T-helper 1 cell treated with Interleukin-12 subunit alpha and Interleukin-12 subunit beta and Interleukin-4 antibody, amounts not matched to agents 30 μg/mL and 1 μg/mL, for 36 hours (primary cell): ENCODE results near the gene CRABP1.
A peak's percentile ranks its signal among the peaks of the same experiment; 100 is the strongest.

Experiments used
- H3K27ac Mint-ChIP-seq: one replicate; pipeline ENCODE4 v1.8.0; 2021; ENCODE audit warnings: mild to moderate bottlenecking, mixed read lengths
- H3K27me3 Mint-ChIP-seq: one replicate; pipeline ENCODE4 v1.8.0; 2021; ENCODE audit warnings: low read depth, mixed read lengths
- H3K36me3 Mint-ChIP-seq: one replicate; pipeline ENCODE4 v1.8.0; 2021; ENCODE audit warnings: low read depth, mixed read lengths
- H3K4me1 Mint-ChIP-seq: one replicate; pipeline ENCODE4 v1.8.0; 2021; ENCODE audit warnings: low read depth, mixed read lengths
- H3K4me3 Mint-ChIP-seq: one replicate; pipeline ENCODE4 v1.8.0; 2021; ENCODE audit warnings: mild to moderate bottlenecking, moderate library complexity, mixed read lengths
- H3K9me3 Mint-ChIP-seq: one replicate; pipeline ENCODE4 v1.8.0; 2021; ENCODE audit warnings: mixed read lengths

The CRABP1 gene

DNA sequence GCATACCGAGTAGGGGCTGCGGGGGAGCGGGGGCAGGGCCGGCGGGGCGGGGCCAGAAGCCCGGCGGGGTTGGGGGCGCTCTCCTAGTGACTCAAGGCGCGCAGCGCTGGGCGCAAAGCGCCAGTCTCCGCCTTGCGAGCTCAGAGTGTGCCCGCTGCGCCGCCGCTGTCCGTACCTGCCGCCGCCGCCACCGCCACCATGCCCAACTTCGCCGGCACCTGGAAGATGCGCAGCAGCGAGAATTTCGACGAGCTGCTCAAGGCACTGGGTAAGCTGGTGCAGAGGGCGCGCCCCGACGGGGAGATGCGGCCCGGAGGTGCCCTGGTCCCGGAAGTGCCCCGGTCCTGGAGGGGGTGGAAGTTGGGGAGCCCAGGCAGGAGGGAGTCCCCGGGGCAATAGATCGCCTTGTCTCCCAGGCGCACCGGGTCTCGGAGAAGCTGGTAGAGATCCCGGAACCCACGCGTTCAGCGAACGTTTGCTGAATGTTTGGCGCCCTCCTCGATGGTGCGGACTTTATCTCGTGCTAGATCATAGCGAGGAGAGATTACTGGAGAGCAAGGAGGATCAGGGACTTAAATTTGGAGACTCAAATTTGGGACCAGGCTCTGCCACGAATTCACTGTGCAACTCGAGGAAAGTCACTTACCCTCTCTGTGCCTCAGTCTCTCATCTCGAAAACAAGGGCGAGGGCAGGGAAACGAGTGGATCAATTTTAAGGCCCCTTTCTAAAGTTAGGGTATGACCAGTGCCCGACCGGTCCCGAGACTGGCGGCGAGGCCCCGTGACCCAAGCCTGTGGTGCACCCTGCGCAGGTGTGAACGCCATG lies at the start of gene CRABP1:
TSS of gene CRABP1 (plus strand) at position 123 of the 826 bp plus-strand sequence. CDS start at position 199, 76 bp downstream.
- Mint-ChIP-seq H3K36me3 (no peaks in the 10 kb centered on the region), H3K9me3 (no peaks in the 10 kb centered on the region), H3K27ac (no peak within 1 kb of the TSS), H3K27me3 (peaks cover 68% of the 10 kb centered on the region), H3K4me3 (no peak within 1 kb of the TSS), H3K4me1 (no peaks in the 10 kb centered on the region)

GRCh38 chr15:78291052-78291451 lies 49.1 kb upstream of the CRABP1 start:
- Mint-ChIP-seq H3K27me3 (no peaks in the 10 kb centered on the region), H3K9me3 (no peaks in the 10 kb centered on the region), H3K27ac (no peak overlapping the region), H3K36me3 (peaks cover 16% of the 10 kb centered on the region), H3K4me3 (no peak overlapping the region), H3K4me1 (no peaks in the 10 kb centered on the region)

DNA sequence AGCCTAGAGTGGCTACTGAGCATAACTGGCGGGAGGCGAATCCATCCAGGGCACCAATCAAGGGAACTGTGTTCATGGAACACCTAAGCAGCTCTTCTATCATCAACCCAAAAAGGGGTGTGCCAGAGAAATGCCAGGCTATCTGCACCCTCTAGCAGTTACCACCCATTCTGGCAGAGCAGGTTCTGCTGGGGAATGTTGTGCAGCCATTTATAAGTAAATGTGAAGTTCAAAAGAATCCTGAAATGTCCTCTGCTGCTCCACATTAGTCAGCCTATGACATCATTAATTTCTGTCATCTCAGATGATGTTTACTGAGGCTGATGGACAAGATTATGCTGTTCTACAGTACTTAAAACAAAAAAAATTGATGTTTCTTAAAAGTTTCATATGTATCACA lies 48.5 kb upstream of the CRABP1 start:
- Mint-ChIP-seq H3K27me3 (no peaks in the 10 kb centered on the region), H3K4me1 (no peaks in the 10 kb centered on the region), H3K9me3 (no peaks in the 10 kb centered on the region), H3K4me3 (no peak overlapping the region), H3K36me3 (peaks cover 13% of the 10 kb centered on the region), H3K27ac (no peak overlapping the region)

- H3K27me3 Mint-ChIP-seq, result no peaks in the 10 kb centered on the region
- no peaks in the 10 kb centered on the region for H3K4me1 Mint-ChIP-seq
- no peaks in the 10 kb centered on the region for H3K9me3 Mint-ChIP-seq
- H3K36me3 Mint-ChIP-seq, result peaks cover 13% of the 10 kb centered on the region
- H3K4me3 Mint-ChIP-seq, result no peak overlapping the region
- H3K27ac Mint-ChIP-seq, result no peak overlapping the region
Observed at GRCh38 chr15:78292219-78292618, 47.9 kb upstream of the CRABP1 start.

DNA sequence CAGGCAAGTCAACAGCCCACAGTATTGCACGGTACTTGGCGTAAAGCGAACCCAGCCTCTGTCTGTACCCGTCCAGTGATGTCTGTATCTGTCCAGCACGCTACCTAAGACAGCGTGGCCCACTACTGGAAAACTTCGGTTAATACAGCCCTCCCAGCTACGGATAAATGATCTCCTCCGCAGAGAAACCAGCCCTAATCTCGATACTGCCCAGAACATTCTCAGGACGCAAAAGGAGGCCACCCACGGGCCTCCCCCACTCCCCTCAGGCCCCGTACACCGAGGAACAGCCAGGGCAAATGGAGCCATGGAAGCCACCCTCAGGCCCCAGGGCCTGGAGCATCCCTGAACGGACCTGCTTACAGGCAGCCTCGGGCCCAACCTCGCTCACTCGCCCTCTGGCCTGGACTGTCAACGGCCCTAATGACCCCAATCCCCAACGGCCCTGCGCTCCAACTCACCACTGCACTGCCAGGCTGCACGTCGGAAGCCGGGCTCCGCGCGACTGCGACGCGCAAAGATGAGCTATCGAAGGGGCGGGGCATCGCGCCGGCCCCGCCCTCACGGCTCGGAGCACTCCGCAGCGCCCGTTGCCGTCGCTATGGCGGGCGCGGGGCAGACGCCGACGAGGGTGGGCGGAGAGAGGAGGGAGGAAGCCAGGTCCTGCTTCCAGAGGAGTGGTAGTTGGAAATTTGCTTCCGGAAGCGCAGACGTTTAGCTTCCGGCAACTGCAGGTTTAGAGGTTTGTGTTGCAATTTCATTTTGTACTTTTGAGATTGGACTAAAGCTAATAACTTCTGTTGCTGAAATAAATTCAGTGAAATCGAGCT lies 40.8 kb upstream of the CRABP1 start, which contains the start of gene SKIC8:
TSS of gene SKIC8 (minus strand) at position 509 of the 830 bp plus-strand sequence. CDS start 3,923 bp downstream, outside the sequence.
- Mint-ChIP-seq H3K27ac (peak within 1 kb of the TSS; percentile 95), H3K4me1 (peaks cover 10% of the 10 kb centered on the region)

GRCh38 chr15:78301326-78301725 lies 38.8 kb upstream of the CRABP1 start:
- Mint-ChIP-seq H3K27ac (peak overlapping the region; percentile 11), H3K36me3 (no peaks in the 10 kb centered on the region)

More for the DNA sequence above, 40.8 kb upstream of the CRABP1 start, which contains the start of gene SKIC8:
- peaks cover 3% of the 10 kb centered on the region for H3K36me3 Mint-ChIP-seq
- H3K4me3 Mint-ChIP-seq, result peak within 1 kb of the TSS; percentile 98
- no peaks in the 10 kb centered on the region for H3K27me3 Mint-ChIP-seq
- no peaks in the 10 kb centered on the region for H3K9me3 Mint-ChIP-seq

GRCh38 chr15:78301828-78302227 lies 38.3 kb upstream of the CRABP1 start:
- Mint-ChIP-seq H3K4me3 (no peak overlapping the region), H3K27ac (no peak overlapping the region), H3K4me1 (peaks cover 10% of the 10 kb centered on the region), H3K27me3 (no peaks in the 10 kb centered on the region), H3K36me3 (no peaks in the 10 kb centered on the region), H3K9me3 (no peaks in the 10 kb centered on the region)

More at GRCh38 chr15:78301326-78301725, 38.8 kb upstream of the CRABP1 start:
- H3K4me3 Mint-ChIP-seq, result peak overlapping the region; percentile 21
- H3K9me3 Mint-ChIP-seq, result no peaks in the 10 kb centered on the region
- H3K27me3 Mint-ChIP-seq, result no peaks in the 10 kb centered on the region
- peaks cover 10% of the 10 kb centered on the region for H3K4me1 Mint-ChIP-seq

GRCh38 chr15:78302579-78303312 lies 37.4 kb upstream of the CRABP1 start:
- H3K27me3 Mint-ChIP-seq, result no peaks in the 10 kb centered on the region
- H3K9me3 Mint-ChIP-seq, result no peaks in the 10 kb centered on the region
- peaks cover 10% of the 10 kb centered on the region for H3K4me1 Mint-ChIP-seq
- no peak overlapping the region for H3K4me3 Mint-ChIP-seq
- no peaks in the 10 kb centered on the region for H3K36me3 Mint-ChIP-seq
- no peak overlapping the region for H3K27ac Mint-ChIP-seq

GRCh38 chr15:78304216-78305066 lies 35.7 kb upstream of the CRABP1 start:
- H3K27ac Mint-ChIP-seq, result no peak overlapping the region
- no peaks in the 10 kb centered on the region for H3K27me3 Mint-ChIP-seq
- no peaks in the 10 kb centered on the region for H3K4me1 Mint-ChIP-seq
- H3K9me3 Mint-ChIP-seq, result no peaks in the 10 kb centered on the region
- H3K36me3 Mint-ChIP-seq, result no peaks in the 10 kb centered on the region
- no peak overlapping the region for H3K4me3 Mint-ChIP-seq

DNA sequence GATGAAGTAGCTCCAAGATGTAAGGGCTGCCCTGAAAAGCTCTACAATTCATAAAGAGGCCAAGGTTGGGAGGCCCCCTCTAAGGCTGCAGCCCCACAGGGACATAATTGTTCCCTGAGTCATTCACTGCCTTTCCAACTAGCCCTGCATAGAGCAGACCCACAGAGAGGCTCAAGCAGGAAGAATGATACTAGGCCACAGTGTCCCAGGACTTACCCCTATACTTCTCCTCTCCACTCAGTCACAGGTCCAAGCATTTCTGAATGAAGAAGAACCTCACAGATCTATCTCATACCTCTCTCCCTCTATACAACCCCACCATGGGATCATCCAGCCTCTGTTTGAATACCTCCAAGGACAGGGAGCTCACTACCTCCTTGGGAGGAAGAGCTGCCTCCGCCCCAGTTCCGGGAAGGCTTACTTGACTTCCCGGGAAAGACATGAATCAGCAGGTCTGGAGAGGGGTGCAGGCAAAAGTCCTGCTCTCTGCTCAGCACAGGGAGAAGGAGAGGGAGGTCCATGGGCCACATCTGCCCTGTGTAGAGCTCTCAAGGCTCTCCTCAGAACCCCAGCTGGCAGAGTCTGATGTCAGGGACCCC lies 33.9 kb upstream of the CRABP1 start:
- H3K9me3 Mint-ChIP-seq, result no peaks in the 10 kb centered on the region
- H3K4me3 Mint-ChIP-seq, result no peak overlapping the region
- no peaks in the 10 kb centered on the region for H3K4me1 Mint-ChIP-seq
- no peak overlapping the region for H3K27ac Mint-ChIP-seq
- H3K36me3 Mint-ChIP-seq, result no peaks in the 10 kb centered on the region
- no peaks in the 10 kb centered on the region for H3K27me3 Mint-ChIP-seq

DNA sequence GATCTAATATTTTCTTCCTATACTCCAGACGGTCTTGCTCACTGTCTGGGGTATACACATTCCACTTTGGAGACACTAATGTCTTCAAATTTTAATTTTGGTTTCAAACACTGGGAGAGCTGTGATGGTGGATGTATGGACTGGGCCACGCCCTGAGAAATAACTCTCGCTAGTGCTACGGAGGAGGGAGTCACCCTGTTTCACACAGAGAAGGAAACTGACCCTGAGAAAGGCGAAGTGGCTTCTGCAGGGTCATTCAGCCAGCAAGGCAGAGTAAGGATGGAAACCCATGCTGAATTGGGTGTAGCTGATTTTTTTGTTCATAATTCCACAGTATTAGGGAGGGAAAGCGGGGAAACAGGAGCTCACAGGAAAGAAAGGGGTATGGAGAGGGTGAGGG lies 32.2 kb upstream of the CRABP1 start:
- Mint-ChIP-seq H3K9me3 (no peaks in the 10 kb centered on the region), H3K27ac (no peak overlapping the region), H3K4me3 (no peak overlapping the region), H3K36me3 (no peaks in the 10 kb centered on the region), H3K4me1 (no peaks in the 10 kb centered on the region), H3K27me3 (no peaks in the 10 kb centered on the region)

DNA sequence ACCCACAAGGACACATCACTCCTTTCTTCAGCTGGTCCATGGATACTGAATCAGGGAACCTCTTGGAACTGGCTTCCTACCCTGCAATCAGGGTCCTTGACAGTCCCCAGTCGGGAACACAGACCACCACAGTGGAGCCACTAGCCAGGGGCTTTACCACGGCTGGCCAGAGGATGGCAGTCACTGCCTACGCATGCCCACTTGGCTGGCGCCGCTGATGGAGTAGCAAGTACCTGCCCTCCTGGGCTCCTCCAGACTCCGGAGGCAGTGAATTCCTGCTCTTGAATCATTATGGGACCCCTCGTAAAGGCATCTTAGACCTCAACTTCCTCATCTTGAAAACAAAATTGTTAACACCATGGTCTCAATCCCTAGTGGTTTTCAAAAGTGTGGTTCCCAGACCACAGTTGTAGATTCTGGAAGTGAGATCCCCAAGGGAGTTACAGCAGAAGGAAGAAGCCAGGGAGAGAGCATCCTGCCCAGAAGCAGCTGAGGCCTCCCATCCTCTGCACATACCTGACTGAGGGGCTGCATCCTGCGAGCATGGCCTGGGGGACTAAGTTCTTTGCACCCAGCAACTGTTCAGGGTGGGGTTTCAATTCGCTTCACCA lies 31.6 kb upstream of the CRABP1 start:
- no peak overlapping the region for H3K27ac Mint-ChIP-seq
- no peaks in the 10 kb centered on the region for H3K9me3 Mint-ChIP-seq
- no peaks in the 10 kb centered on the region for H3K27me3 Mint-ChIP-seq
- H3K36me3 Mint-ChIP-seq, result no peaks in the 10 kb centered on the region
- no peaks in the 10 kb centered on the region for H3K4me1 Mint-ChIP-seq
- H3K4me3 Mint-ChIP-seq, result no peak overlapping the region

- Mint-ChIP-seq H3K27me3 (no peaks in the 10 kb centered on the region), H3K4me3 (no peak overlapping the region), H3K4me1 (no peaks in the 10 kb centered on the region), H3K9me3 (no peaks in the 10 kb centered on the region), H3K36me3 (no peaks in the 10 kb centered on the region), H3K27ac (no peak overlapping the region)
Observed at GRCh38 chr15:78311292-78311691, 28.9 kb upstream of the CRABP1 start.
